ENCODE results near the gene CECR2.
"Not testable (repeated sequence)": the region's sequence is repeated elsewhere in the genome, so short reads cannot be mapped to it uniquely, and the experiment has no call there.

CECR2 gene

DNA sequence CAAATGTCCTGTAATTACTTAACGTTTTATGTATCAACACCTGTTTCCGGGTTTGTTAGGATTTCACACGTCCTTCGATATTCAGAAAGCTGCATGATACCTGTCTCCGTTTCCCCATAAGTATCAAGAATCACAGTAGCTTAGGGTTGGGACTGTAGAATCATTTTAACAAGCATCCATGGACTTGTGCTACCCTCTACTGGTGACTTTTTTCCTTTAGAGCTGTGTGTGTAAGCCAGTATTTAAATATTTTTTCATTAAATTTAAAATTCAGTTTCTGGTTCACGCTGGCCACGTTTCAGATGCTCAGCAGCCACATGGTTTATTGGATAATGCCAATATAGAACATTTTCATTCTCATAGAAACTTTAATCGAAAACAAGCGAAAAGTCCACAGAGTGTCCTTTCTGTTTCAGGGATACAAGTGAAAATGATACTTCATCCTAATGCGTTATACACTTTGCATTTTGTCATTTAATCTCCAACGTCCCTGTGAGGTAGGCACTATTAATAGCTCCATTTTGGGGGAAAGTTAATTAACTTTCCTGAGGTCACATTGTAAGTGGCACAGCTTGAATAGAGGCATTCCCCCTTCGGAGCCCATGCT lies 132.5 kb downstream of the CECR2 start:
- TF ChIP-seq, protein P1, sequence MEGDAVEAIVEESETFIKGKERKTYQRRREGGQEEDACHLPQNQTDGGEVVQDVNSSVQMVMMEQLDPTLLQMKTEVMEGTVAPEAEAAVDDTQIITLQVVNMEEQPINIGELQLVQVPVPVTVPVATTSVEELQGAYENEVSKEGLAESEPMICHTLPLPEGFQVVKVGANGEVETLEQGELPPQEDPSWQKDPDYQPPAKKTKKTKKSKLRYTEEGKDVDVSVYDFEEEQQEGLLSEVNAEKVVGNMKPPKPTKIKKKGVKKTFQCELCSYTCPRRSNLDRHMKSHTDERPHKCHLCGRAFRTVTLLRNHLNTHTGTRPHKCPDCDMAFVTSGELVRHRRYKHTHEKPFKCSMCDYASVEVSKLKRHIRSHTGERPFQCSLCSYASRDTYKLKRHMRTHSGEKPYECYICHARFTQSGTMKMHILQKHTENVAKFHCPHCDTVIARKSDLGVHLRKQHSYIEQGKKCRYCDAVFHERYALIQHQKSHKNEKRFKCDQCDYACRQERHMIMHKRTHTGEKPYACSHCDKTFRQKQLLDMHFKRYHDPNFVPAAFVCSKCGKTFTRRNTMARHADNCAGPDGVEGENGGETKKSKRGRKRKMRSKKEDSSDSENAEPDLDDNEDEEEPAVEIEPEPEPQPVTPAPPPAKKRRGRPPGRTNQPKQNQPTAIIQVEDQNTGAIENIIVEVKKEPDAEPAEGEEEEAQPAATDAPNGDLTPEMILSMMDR (IDR thresholded peaks at IDR 0.05; ENCODE audit: low read depth, low read length), result peak; percentile 33; the same call in 1 of the 2 replicates
- H3K4me3 ChIP-seq (ENCODE audit: low read depth, low read length), result no peak overlapping the region

DNA sequence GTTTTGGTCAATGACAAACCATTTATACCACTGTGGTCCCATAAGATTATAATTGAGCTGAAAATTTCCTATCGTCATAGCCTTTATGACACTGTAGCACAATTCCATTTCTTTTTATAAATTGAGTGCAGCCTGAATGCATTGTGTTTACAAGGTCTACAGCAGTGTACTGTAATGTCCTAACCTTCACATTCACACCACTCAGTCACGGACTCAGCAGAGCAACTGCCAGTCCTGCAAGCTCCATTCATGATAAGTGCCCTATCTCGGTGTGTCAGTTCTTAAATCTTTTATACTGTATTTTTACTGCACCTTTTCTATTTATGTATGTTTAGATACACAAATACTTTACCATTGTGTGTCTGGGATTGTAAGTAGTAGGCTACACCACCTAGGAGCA lies 138.8 kb downstream of the CECR2 start:
- no peak overlapping the region for H3K4me3 ChIP-seq (ENCODE audit: low read depth, low read length)
- TF ChIP-seq, protein P1 (IDR thresholded peaks at IDR 0.05; ENCODE audit: low read depth, low read length), result no peak

DNA sequence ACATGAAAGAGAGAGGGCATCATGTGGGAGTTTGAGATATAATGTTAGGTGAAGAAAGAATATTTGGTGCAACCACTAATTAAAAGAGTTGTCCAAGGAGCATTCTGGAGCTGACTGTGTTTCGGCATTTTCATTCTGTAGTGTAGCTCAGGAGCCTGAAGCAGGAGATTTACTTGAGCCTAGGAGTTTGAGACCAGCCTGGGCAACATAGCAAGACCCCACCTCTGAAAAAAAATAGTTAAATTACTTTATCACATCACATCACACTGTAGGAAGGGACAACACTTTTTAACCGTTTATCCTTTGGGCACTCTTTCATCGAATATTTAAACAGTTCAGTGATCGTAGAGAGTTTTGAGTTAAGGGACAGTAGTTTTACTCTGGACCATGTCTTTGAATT lies 143.7 kb downstream of the CECR2 start:
- TF ChIP-seq, protein P1 (IDR thresholded peaks at IDR 0.05; ENCODE audit: low read depth, low read length), result no peak
- H3K4me3 ChIP-seq (ENCODE audit: low read depth, low read length), result no peak overlapping the region

DNA sequence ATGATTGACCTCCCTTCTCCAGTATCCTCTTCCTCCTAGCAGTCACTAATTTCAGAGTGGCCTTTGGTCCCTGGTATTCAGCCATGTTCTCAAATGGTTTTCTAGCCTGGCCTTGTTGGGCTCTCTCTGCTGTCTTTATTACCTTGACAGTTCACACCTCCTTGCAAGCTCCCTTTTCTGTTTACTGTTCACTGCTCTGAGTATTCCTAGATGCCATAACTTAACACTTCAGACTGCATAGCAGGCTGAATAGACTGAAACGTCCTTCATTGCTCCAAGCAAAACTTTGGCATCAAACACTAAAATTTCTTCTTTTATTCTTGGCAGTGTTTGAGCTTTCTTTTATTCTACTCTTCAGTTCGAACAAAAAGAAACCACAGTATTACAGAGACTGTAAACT lies 144.4 kb downstream of the CECR2 start:
- TF ChIP-seq, protein P1 (IDR thresholded peaks at IDR 0.05; ENCODE audit: low read depth, low read length), result no peak
- no peak overlapping the region for H3K4me3 ChIP-seq (ENCODE audit: low read depth, low read length)

DNA sequence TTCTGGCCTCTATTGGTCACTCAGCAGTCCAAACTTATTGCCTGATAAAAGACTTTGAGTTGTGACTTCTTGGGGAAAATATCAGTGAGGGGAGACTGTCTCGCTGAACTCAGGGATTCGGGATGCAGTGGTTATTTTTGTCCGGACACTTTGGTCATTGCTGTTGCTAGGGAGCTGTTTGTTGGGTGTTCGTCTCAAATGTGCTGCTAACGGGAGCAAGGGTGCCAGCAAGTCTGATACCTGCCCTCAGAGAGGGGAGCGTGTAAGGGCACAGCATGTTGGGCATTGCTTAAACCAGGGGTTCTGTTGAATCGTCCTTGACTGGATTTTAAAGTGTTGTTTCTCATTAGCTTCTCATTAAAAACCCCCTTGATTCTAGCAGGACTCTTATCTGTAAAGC lies 144.8 kb downstream of the CECR2 start:
- TF ChIP-seq, protein P1 (IDR thresholded peaks at IDR 0.05; ENCODE audit: low read depth, low read length), result no peak
- H3K4me3 ChIP-seq (ENCODE audit: low read depth, low read length), result no peak overlapping the region

DNA sequence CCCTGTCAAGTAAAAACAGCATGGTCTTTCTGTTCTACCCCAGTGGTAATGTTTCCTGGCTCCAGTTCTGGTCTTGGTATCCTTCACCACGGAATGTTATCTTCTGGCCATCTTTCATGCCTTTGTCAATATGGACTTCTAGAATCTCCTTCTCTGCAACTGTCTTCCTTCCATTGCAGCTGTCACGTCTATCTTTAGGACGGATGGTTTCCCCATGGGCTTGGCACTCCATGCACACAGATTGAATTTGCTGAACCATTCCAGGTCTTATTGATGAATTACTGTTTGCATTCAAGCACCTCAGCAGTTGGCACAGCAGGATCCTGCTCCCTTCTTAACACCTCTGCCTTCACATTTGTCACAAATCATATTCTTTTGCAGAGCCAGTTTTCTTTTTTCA lies 149.1 kb downstream of the CECR2 start:
- no peak overlapping the region for H3K4me3 ChIP-seq (ENCODE audit: low read depth, low read length)
- TF ChIP-seq, protein P1 (IDR thresholded peaks at IDR 0.05; ENCODE audit: low read depth, low read length), result no peak

DNA sequence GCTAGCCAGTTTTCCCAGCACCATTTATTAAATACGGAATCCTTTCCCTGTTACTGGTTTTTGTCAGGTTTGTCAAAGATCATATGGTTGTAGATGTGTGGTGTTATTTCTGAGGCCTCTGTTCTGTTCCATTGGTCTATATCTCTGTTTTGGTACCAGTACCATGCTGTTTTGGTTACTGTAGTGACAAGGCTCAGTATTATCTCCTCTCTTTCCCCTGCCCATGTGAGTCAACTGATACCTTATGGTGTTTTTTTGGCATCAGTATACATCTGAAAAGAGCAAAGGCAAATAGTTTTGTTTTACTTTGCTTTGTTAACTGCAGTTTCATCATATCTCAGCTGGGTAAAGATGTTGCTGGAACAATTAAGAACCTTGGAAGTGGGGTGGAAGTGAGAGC lies 152.7 kb downstream of the CECR2 start:
- H3K4me3 ChIP-seq (ENCODE audit: low read depth, low read length), result not testable (repeated sequence)

DNA sequence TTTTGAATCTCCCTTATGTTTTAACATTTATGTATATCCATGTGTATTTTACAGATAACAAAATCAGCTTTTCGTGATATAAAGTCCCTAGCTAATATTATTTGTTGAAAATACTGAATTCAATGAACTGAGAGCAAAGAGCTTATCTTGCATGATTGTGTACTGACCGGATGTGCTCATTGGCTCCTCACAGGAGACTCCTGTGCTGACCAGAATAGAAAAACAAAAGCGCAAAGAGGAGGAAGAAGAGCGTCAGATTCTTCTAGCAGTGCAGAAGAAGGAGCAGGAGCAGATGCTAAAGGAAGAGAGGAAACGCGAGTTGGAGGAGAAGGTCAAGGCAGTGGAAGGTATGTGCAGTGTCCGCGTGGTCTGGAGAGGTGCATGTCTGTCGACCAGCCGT lies 154.7 kb downstream of the CECR2 start:
- TF ChIP-seq, protein P1 (IDR thresholded peaks at IDR 0.05; ENCODE audit: low read depth, low read length), result no peak

More for the DNA sequence above, 154.7 kb downstream of the CECR2 start:
- no peak overlapping the region for H3K4me3 ChIP-seq (ENCODE audit: low read depth, low read length)

Data from WI38 (cell line).